MM.1S (cell line): Measurements from ENCODE around the gene PIK3C2G.

ENCODE experiments used
- CTCF ChIP-seq: fragments of 300-600 bp; sonication (generic); IDR thresholded peaks from 2 replicates; pipeline ENCODE4 v1.5.1; 2016; ENCODE audit warnings: antibody characterized with exemption, low read length, mixed read lengths
- EZH2 ChIP-seq: fragments of 300-600 bp; sonication (generic); optimal IDR thresholded peaks from 2 replicates; pipeline ENCODE3; 2017; ENCODE audit warnings: low read depth, mild to moderate bottlenecking, antibody characterized with exemption, low read length, mixed read lengths
- EZH2phosphoT487 ChIP-seq: fragments of 300-600 bp; sonication (generic); IDR thresholded peaks from 2 replicates; pipeline ENCODE4 v1.6.1; 2018; ENCODE audit warnings: antibody characterized with exemption, low read length

- TF ChIP-seq CTCF = peak; percentile 61
- no peak for TF ChIP-seq EZH2phosphoT487
- TF ChIP-seq EZH2 = no peak
These were observed 58.8 kb downstream of the PIK3C2G start for GRCh38 chr12:18320036-18320617.
